Liver (tissue), 9 donors: Measurements from ENCODE around the gene AP5S1. TPM values are rescaled to one million over a fixed set of nuclear protein-coding genes. Genes with fewer than 3 reads are reported as not detected.

ENCODE experiments used
- DNase-seq: peaks from one replicate; pipeline ENCODE4 v3.0.0-alpha.2; 2017; ENCODE audit warnings: low spot score
- H3K27ac ChIP-seq, 2 donors: one replicate each; pipeline ENCODE4 v1.7.0; 2013; ENCODE audit warnings: inconsistent platforms in 2 of 2, low read length in 2 of 2, control low read depth in 1 of 2, low read depth in 1 of 2, mild to moderate bottlenecking in 1 of 2
- H3K27me3 ChIP-seq, 4 donors: one replicate each; pipeline versions ENCODE4 v1.6.1 to v1.7.0; 2013; ENCODE audit warnings: low read length in 3 of 4, inconsistent platforms in 1 of 4, mild to moderate bottlenecking in 1 of 4, moderate library complexity in 1 of 4; ENCODE audit not compliant: control insufficient read depth in 4 of 4, insufficient read depth in 4 of 4
- H3K36me3 ChIP-seq, 4 donors: one replicate each; pipeline versions ENCODE4 v1.6.1 to v1.7.0; 2013; ENCODE audit warnings: low read length in 3 of 4, mild to moderate bottlenecking in 3 of 4, low read depth in 1 of 4, moderate library complexity in 1 of 4; ENCODE audit not compliant: control insufficient read depth in 4 of 4, insufficient read depth in 3 of 4
- H3K4me1 ChIP-seq, 4 donors: one replicate each; pipeline versions ENCODE4 v1.6.1 to v1.7.0; 2013; ENCODE audit warnings: low read length in 3 of 4, mild to moderate bottlenecking in 3 of 4, moderate library complexity in 1 of 4; ENCODE audit not compliant: control insufficient read depth in 4 of 4, insufficient read depth in 4 of 4
- H3K4me3 ChIP-seq, 3 donors: one replicate each; pipeline versions ENCODE4 v1.6.1 to v1.7.0; 2013; ENCODE audit warnings: low read length in 3 of 3, control low read depth in 1 of 3, low read depth in 1 of 3, mild to moderate bottlenecking in 1 of 3
- H3K9ac ChIP-seq, 2 donors: one replicate each; pipeline ENCODE4 v1.7.0; 2013; ENCODE audit warnings: low read length in 2 of 2, mild to moderate bottlenecking in 2 of 2, moderate library complexity in 2 of 2, control low read depth in 1 of 2, low read depth in 1 of 2
- H3K9me3 ChIP-seq, 4 donors: one replicate each; pipeline versions ENCODE4 v1.6.1 to v1.7.0; 2013; ENCODE audit warnings: low read length in 3 of 4; ENCODE audit not compliant: control insufficient read depth in 4 of 4
- CTCF ChIP-seq: fragments of 150-350 bp; IDR thresholded peaks from 2 replicates; pipeline ENCODE4 v1.5.1; 2017; ENCODE audit warnings: improper control_type of control experiment, low read depth, low read length; ENCODE audit not compliant: missing input control
- FOXA2 ChIP-seq: IDR thresholded peaks from 2 replicates; pipeline ENCODE4 v1.6.1; 2016; ENCODE audit warnings: antibody characterized with exemption
- HNF4G ChIP-seq: IDR thresholded peaks from 2 replicates; pipeline ENCODE4 v1.6.1; 2016; ENCODE audit warnings: antibody characterized with exemption
- MAX ChIP-seq: IDR thresholded peaks from 2 replicates; pipeline ENCODE4 v1.6.1; 2016; ENCODE audit warnings: antibody characterized with exemption
- NR2F2 ChIP-seq: IDR thresholded peaks from 2 replicates; pipeline ENCODE4 v1.6.1; 2016; ENCODE audit warnings: antibody characterized with exemption
- RAD21 ChIP-seq, 2 donors: IDR thresholded peaks; 2 replicates each; pipeline ENCODE4 v1.6.1; 2016; ENCODE audit warnings: antibody characterized with exemption in 2 of 2, mild to moderate bottlenecking in 2 of 2
- REST ChIP-seq: IDR thresholded peaks from 2 replicates; pipeline ENCODE4 v1.6.1; 2016; ENCODE audit warnings: antibody characterized with exemption, mild to moderate bottlenecking
- RXRA ChIP-seq, 2 donors: IDR thresholded peaks; 2 replicates each; pipeline ENCODE4 v1.6.1; 2017 to 2018; ENCODE audit warnings: antibody characterized with exemption in 2 of 2, mild to moderate bottlenecking in 1 of 2
- ZBTB33 ChIP-seq: IDR thresholded peaks from 2 replicates; pipeline ENCODE4 v1.6.1; 2016; ENCODE audit warnings: antibody characterized with exemption
- WGBS: extraction: QIAGEN DNeasy Blood & Tissue Kit; methylation state at CpG from one replicate; pipeline ENCODE4 v1.1.7; 2013; 5-methylcytosine and 5-hydroxymethylcytosine counted together
- polyA plus RNA-seq, 2 donors: library from polyadenylated mRNA; stranded (reverse) in 1 of 2; unstranded in 1 of 2; fragments of 200-250 nt in 1 of 2; fragments of >200 nt in 1 of 2; fragmentation: Nextera tagmentation in 1 of 2; extraction: Ambion mirVana in 1 of 2; gene quantifications; one replicate each; pipeline versions ENCODE4 v1.2.1 to v1.2.3, GENCODE V29; 2013 to 2015
- total RNA-seq, 2 donors: library from RNA; depleted of rRNA; stranded (reverse); fragments of >200 nt; gene quantifications; one replicate each; pipeline ENCODE4 v1.2.3, GENCODE V29; 2014
- donor health status: healthy.
- donor health status: healthy.
- donor health status: healthy.
- donor health status: healthy.
- donor health status: healthy.

Gene AP5S1
- total and polyA plus RNA-seq, 4 donors = 9.1 to 14.5 (median 11.1) TPM

- Histone ChIP-seq H3K4me3 (no peak overlapping the region), H3K9ac (no peak overlapping the region), H3K4me1 (peaks cover 5 to 23% (median 14%) of the 10 kb centered on the region in 4 donors), H3K36me3 (no peaks in the 10 kb centered on the region), H3K27me3 (no peaks in the 10 kb centered on the region), H3K27ac (no peak overlapping the region), H3K9me3 (no peaks in the 10 kb centered on the region)
- 85% methylated on average over 12 of the region's 12 CpGs for WGBS
- TF ChIP-seq RAD21 (IDR thresholded peaks at IDR 0.05) = no peak
- TF ChIP-seq REST = no peak
- no peak for TF ChIP-seq RXRA (IDR thresholded peaks at IDR 0.05)
- TF ChIP-seq CTCF = no peak
- TF ChIP-seq NR2F2 = no peak
- TF ChIP-seq FOXA2 = no peak
- no peak for TF ChIP-seq MAX
- no peak for TF ChIP-seq ZBTB33
- TF ChIP-seq HNF4G = no peak
- DNase-seq = no peak
Measured at GRCh38 chr20:3813848-3814581, 6.3 kb upstream of the AP5S1 start.

GRCh38 chr20:3814928-3815495 lies 5.3 kb upstream of the AP5S1 start:
- H3K4me3 ChIP-seq = no peak overlapping the region
- no peaks in the 10 kb centered on the region for H3K27me3 ChIP-seq
- no peak overlapping the region for H3K9ac ChIP-seq
- no peak overlapping the region for H3K27ac ChIP-seq
- no peak for TF ChIP-seq REST
- no peak for TF ChIP-seq CTCF
- no peak for TF ChIP-seq HNF4G
- 83% methylated on average over 7 of the region's 7 CpGs for WGBS
- H3K36me3 ChIP-seq = no peaks in the 10 kb centered on the region
- DNase-seq = no peak
- no peaks in the 10 kb centered on the region for H3K9me3 ChIP-seq
- peaks cover 5 to 30% (median 18%) of the 10 kb centered on the region in 4 donors for H3K4me1 ChIP-seq
